ENCODE data around the gene IGFBP3.

DNA sequence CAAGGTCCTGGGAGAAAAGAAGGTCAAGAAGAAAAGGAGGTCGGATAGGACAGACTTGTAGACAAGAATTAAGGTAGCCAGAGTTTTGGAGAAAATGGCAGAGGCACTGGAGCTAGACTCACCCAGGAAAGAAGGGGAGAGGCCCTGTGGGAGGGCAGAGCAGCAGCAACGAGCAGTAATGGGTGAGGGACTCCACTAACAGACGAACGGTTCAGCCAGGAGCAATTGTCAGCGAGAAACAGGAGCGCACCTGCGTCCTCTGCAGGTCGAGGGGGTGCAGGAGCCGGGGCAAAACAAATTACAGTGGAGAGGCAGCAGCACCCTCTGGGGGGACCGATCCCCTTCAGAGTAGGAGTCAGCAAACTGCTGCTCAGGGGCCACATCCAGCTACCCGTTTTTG, 18.5 kb upstream of the IGFBP3 start:
- TF ChIP-seq, protein P1, sequence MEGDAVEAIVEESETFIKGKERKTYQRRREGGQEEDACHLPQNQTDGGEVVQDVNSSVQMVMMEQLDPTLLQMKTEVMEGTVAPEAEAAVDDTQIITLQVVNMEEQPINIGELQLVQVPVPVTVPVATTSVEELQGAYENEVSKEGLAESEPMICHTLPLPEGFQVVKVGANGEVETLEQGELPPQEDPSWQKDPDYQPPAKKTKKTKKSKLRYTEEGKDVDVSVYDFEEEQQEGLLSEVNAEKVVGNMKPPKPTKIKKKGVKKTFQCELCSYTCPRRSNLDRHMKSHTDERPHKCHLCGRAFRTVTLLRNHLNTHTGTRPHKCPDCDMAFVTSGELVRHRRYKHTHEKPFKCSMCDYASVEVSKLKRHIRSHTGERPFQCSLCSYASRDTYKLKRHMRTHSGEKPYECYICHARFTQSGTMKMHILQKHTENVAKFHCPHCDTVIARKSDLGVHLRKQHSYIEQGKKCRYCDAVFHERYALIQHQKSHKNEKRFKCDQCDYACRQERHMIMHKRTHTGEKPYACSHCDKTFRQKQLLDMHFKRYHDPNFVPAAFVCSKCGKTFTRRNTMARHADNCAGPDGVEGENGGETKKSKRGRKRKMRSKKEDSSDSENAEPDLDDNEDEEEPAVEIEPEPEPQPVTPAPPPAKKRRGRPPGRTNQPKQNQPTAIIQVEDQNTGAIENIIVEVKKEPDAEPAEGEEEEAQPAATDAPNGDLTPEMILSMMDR (IDR thresholded peaks at IDR 0.05; ENCODE audit: low read length), result no peak
- TF ChIP-seq EZH2 (IDR thresholded peaks at IDR 0.05; ENCODE audit: borderline replicate concordance, low read length), result no peak
